Islet of Langerhans (tissue), 1 donor: ENCODE measurements around the gene EN1.

Experiments used
- FAIRE-seq: peaks from one replicate; lab custom pipeline; 2011; peaks lifted over from hg19 to GRCh38; lab: Jason Lieb, UNC

Gene EN1

DNA sequence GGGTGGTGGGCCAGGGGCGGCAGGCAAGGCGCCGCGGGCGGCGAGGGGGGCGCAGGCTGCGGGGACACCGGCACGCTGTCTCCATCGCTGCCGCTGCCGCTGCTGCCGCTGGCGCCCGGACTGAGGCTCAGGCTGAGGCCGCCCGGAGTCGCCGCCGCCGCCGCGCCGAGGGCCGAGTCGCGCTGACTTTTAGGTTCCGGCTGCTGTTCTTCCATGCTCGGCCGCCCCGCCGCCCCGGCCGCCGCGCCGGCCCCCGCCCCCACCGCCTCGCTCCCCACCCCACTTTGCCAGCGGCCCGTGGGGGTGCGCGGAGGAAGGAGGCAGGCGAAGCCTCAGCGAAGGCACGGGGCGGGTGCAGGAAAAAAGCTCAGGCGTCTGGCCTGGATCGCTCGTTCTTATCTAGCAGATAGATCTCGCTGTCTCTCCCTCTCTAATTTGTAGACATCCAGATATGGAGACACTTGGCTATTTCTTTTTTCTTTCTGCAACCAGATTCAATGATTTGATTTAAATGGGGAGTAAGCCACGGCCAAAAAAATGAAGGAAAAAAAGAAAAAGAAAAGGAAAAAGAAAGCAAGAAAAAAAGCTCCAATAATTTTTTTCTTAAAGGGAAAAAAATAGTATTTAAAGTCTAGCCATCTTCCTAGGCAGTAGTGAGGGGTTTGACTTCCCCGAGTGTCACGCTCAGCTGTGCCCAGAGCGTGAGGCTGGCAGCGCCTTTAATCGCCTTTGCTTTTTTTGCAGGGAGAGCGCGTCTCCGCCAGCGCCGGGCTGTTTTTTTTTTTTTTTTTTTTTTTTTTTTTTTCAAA lies at the start of gene EN1:
TSS of gene EN1 (minus strand) at position 696 of the 809 bp plus-strand sequence. CDS start at position 215, 481 bp downstream.
- no peak for FAIRE-seq

DNA sequence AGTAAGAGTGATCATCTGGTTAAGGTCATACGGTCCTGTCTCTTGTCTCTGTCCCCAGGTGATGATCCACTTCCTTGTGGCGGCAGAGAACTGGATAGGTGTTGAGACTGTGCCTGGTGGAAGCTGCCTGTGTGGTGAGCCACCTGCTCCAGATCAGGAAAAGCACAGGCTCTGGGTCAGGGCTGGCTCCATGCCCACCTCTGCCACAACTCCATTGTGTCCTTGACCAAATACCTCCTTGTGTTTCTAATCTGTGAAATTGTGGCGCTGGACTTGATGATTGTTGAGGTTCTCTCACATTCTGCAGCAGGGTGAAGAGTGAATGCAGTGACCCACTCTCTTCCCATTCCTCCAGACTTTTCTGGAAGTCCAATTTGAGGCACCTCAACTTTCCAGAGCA lies 45.7 kb upstream of the EN1 start:
- FAIRE-seq = no peak

DNA sequence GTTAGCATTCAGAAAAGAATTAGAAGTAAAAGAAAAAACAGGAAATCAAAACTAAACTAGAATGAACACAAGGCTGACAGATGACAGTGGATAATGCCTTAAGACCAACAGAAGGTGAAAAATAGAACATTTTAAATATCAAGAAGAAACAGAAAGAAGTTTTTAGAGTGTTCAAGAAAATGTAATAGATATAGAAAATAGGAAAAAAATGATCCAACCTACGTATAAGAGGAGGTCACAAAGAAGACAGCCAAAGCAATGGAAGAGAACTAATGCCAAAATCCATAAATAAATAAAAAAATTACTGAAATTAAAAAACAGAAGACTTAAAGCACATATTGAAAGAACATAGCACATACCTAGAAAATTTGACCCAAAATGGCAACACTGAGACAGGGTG lies 42.5 kb upstream of the EN1 start:
- FAIRE-seq = no peak

DNA sequence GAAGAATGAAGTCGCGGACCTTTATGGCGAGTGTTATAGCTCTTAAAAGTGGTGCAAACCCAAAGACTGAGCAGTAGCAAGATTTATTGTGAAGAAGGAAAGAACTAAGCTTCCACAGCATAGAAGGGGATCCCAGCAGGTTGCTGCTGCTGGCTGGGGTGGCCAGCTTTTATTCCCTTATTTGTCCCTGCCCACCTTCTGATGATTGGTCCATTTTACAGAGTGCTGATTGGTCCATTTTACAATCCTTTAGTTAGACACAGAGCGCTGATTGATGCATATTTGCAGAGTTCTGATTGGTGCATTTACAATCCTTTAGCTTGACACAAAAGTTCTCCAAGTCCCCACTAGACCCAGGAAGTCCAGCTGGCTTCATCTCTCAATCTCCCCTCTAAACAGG lies 36.3 kb upstream of the EN1 start:
- no peak for FAIRE-seq

DNA sequence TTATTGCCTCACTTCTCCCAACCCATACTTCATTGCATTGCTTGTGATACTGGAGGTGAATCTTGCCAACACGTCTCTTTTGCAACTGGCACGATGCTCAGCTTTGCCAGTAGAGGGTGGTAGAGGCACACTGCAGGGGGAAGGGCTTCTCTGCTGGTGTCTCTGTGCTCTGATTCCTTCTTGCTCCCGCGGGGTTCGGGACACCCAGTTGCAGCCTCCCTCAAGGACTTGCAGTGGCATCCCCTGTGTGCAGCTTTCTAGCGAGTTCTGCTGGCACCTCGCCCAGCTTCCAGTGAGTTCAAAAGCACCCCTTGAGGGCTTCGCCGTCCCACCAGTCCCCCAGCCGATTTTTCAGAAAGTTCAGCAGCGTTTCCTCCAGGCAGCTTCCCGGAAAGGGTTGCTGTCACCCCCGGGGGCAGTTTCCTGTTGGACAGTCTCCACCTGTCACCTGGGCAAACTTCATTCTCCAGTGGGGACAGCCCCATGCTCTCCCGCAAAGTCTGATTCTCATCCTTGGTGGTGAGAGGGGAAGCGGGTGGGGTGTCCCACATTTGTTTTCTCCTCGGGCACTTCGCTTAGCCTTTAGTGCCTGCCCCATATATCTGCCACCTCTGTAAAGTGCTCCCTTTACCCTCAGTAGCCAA lies 35.4 kb upstream of the EN1 start:
- FAIRE-seq = no peak

DNA sequence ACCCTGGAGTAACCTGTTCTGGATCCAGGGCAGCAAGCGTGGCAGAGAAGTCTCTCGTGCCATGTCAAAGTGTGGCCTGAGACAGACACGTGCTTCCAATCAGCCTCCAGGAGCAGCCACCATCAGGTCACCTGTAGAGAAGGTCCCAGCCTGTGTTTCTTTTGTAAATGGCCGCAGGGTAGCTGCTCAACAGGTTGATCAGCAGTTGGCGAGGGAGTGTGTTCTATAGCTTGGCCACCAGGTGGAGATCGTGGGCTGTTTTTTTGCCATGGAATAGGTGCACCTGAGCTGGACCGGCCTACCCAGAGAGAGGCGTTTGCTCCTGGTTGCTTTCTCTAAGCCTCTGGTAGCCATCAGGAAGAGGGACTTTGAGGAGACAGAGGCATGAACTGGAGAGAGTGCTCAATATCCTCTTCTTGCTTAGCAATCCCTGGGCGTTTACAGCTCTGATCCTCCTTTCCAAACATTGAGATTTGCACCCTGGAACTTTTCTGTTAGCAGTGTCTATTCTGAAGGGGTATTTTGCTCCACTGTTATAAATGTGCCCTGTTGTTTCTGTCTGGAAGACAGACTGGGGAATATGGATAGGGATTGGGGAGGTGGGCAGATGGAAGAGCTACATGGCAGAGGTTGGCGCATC lies 34.2 kb upstream of the EN1 start:
- FAIRE-seq = peak; percentile 17

DNA sequence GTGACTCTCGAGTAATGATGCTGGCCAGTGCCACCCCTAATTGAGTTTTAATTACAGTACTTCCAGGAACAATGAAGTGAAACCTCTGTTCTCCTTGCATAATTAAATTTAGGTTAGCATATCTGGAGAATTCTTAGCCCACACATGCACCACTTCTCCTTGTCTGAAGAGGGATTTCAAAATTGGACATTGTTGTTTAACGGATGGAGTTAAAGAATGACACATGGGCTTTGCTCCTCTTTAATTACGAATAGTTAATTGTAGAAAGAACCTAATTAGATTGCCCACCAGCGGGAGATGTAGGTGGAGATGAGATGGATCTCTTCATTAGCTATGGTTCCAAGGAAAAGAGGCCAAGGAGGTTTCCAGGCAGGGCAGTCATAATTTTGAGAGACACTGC lies 33.1 kb upstream of the EN1 start:
- FAIRE-seq = no peak

DNA sequence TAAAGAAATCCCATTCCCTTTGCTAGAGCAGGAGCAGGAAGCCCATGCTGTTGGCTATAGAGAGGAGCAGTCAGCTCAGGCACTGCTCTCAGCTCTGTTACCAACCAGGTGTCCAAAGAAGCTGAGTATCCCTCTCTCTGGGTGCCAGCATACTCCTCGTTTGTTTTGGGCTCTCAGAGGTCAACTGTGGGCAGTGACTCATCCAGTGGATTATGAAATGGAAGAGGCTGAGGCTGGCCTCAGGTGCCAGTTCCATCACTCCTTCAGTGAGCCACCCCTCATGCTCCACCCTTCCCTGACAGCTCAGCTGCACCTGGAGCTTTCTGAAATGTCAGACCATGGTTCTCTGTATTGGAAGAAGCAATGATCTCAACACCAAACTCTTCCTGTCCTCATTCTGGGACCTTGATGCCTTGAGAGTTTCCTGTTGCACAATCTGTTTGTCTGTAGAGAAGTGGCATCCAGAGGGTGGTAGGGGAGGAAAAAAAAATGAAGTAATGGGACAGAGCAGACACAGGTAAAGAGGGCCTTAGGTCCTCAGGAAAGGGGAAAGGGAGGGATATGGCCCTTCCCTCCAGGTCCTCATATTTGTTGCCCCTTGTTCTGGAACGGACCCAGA lies 31.2 kb upstream of the EN1 start:
- FAIRE-seq = no peak

DNA sequence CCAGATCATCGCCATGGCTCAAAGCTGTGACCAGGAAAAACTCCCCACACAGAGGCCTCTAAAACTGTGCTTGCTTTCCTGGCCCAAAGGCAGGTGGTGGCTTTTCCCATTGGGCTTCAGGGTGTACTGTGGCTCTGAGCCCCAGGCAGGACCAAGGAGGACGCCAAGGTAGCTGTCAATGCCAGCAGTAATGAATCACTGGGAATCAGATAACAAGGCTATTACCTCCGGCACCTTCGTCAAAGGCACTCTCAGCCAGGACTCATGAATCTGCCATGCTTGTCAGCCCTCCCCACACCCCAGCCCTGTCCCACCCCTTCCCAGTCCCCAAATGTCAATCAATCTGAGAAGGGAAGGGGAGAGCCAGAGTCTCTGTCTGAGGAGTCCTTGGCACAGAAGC lies 27.9 kb upstream of the EN1 start:
- no peak for FAIRE-seq

DNA sequence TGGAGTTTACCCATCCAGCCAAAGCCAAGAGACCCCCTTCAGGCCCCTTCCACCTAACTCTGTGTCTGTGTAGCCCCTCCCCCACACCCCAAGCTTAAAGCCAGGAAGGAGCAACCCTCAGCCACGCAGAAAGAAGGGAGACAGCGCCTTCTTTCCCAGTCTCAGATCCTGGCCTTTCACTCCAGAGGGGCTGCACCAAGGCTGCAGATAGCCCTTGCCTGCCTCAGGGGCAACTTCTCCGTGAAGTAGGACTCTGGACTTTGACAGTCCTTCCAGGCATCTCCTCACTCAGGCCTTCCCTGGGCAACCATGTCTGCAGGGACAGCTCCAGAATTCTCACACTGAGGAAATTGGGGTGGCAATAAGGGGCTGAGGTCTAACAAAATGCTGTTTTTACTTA lies 26.9 kb upstream of the EN1 start:
- FAIRE-seq = no peak

DNA sequence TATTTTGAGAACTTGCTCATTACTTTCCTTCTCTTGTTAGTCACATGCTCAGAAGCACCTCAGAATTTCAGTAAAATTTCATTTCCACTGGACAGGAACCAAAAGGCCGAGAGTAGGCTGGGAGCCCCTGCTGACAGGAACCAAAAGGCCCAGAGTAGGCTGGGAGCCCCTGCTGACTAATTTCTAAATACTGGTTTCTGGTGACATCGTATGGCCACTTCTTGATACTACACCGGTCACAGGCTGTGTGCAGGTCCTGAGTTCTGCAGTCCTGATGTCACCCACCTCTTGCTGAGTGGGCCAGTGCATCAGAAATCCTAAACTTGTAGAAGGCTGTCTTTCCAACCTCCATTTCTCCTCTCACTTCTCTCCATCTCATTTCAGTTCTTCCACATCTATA lies 17.7 kb upstream of the EN1 start:
- FAIRE-seq = no peak

DNA sequence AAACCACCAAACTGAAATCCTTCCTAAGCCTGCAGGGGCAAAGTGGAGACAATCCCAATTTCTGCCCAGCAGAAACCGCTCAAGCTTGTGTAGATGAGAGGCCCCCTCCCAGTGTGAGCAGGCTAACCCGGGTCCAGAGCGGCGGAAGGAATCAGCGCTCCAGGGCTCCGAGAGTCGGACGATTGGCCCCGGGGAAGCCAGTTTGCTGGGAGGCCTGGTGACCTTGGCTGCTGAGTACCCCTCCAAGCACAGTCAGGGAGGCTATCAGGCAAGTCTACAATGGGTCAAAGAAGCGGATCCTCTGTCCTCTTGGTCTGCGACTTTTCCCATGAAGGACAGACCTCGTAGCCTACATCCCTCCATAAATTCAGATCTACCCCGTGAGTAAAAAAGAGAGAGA lies 16.8 kb upstream of the EN1 start:
- no peak for FAIRE-seq

DNA sequence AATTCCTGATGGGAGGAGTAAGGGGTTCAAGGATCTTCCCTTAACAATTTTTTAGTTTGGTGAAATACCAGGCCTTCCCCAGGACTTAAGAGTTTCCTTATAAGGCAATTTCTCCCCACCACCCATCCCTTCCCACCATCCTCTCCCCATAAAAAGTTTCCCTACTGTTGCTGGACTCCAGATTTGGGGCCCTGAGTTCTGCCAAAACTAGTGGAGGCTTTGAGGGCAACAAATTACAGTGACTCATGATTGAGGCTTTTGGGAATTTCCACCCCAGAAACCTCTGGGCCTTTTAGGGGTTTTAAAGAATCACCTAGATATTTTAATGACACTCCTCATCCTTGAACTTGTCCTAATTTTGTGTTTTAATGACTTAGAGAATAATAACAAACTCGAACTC lies 14.3 kb upstream of the EN1 start:
- FAIRE-seq = no peak

DNA sequence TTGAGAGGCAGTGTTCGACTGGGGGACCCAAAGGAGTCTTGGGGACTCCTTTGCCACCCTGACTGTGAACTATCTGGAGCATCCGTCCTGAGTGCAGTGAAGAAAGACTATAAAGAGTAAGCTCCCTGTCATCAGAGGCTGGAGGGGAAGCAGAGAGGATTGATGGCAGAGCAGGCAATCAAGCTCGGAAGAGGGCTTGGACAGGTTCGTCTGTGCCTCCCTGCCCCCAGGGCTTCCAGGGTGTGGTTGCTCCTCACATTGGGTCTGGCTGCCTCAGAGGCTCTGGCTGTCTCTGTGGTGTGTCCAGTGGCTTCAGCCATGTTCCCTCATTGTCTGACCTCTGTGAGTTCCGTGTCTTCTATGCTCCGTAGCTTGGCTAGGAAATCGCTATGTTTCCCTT lies 13.8 kb upstream of the EN1 start:
- no peak for FAIRE-seq

DNA sequence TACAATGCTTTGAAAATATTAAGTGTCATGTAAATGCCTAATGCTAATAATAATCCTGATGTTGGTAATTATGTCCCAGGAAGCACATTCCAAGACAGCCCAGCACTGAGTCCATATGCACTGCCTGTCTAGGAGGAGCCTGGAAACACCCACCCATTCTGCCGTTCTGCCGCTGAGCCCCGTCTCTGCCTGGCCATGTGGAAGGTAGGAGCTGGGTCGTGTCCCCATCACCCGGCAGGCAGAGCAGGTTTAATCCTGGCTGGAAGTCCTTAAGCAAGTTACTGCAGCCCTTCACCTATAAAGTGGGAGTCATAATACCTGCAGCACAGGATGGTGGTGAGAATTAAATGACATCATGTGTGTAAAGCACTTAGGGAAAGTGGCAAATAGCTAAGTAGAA lies 13.1 kb upstream of the EN1 start:
- FAIRE-seq = no peak

DNA sequence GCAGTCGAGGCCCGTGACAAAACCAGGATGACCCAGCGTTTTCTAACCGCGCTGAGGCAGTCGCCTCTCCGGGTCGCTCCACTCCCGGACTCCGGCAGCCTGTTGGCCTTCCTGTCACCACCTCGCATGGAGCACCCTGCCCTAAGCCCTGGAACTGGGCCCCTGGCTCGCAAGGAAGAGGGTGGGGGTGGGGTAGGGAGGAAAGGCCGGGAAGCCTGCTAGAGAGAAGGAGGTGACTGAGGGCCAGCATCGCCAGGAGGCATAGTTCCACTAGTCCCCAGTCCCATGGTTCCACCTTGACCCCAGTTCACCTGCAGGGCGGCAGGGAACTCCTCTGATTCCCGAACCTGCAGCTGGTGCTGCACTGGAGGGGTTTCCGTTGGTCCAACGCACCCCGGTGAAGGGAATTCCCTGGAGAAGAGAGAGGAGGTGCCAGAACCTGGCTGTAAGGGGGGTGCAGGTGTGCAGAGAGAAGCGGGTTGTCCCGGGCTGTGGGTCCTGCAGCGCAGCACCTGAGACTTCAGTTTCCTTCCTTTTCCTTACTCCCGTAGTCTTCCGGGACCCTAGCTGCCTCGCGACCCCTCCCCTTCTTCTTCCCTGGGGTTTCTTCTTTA lies 11.8 kb upstream of the EN1 start:
- FAIRE-seq = no peak

DNA sequence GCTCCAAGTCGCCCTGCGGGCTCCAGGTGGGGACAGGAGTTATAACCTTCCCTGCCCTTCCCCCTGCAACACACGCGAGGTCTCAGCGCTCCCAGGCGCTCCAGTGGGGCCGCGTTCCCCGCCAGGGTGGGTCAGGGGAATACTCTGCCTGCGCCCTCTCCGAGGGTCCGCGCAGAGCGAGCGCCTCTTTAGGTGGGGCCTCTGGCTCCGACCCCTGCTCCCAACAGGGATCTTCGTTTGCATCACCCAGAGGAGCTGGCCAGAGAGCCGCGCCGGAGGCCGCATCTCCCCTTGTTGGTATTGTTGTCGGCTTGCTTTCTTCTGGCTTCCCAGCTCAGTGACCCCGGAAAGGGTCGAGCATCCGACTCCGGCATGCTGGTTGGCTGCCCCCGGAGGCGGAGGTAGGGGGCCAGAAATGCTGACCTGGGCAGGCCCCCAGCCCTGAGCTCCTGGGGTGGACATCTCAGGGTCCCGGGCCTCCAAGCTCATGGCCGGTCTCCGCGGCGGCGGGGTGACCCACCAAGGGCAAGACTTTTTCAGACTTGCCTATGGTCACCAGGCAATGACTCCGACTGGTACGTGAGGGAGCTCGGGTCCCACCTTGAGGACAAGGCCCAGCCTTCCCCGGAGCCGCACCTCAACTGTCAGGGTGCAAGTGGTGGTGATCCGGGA lies 11.2 kb upstream of the EN1 start:
- no peak for FAIRE-seq

DNA sequence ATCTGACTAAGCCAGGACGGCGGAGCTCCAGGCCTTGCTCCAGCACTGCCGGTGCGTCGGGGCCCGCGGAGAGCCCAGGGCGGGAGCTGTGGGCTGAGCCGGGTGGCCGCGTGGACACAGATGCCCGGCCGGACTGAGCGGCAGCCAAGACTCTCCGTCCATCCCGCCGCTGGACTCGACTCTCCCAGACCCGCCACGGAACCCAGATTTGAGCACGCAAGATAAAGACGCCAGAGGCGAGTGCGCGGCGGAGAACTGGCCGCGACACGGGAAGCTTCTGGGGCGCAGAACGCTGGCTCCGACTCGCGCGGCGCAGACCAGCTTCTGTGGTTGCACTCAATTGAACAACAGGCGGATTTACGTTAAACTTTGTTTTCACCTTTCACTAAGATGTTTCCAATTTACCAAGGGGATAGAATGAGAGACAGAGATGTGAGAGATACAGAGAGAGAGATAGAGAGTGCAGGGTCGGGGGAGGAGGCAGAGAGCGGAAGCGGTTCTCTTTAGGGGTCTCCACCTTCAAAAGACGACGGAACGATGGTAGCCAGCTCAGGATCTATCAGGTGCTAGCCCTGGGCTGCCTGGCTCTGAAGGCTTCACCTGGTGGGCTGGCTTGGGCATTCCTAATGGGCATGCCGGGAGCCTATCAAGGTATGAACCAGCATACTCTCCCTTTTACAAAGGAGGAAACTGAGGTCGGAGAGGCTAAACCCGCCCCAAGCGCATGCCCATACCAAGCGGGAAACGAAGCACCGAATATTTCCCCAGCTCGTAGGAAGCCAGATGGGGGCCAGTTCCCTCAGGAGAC lies 10.4 kb upstream of the EN1 start:
- FAIRE-seq = no peak

DNA sequence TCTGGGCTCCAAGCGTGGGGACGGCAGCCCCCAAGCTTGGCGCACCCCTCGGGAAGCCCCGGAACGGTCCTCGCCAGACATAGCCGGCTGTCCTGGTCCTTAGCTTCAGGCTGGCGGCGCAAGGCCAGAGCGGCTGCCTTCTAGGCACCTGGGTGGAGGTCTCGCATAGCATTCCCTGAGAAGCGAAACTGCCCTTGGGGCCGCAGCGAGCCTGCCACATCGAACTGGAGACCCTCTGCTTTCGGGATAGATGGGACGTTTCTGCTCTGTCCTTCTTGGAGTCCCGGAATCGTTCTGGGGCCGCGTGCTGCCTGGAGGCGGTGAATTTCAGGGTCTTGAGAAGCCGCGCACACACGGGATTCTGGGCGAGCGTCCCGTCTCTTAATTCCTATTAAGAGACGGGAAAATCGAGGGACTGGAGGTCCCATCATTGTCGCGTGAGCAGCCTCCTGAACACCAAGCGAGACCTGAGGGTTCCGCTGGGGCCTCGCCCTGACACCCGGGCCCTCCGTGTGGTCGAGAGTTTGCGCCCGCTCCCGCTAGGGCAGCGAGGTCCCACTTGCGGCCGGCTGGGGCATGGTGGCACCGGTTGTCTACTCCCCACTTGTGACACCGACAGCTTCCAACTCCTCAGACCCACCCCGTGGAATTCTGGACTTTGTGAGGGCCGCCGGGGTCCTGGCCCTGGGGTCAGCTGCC lies 9.7 kb upstream of the EN1 start:
- no peak for FAIRE-seq

DNA sequence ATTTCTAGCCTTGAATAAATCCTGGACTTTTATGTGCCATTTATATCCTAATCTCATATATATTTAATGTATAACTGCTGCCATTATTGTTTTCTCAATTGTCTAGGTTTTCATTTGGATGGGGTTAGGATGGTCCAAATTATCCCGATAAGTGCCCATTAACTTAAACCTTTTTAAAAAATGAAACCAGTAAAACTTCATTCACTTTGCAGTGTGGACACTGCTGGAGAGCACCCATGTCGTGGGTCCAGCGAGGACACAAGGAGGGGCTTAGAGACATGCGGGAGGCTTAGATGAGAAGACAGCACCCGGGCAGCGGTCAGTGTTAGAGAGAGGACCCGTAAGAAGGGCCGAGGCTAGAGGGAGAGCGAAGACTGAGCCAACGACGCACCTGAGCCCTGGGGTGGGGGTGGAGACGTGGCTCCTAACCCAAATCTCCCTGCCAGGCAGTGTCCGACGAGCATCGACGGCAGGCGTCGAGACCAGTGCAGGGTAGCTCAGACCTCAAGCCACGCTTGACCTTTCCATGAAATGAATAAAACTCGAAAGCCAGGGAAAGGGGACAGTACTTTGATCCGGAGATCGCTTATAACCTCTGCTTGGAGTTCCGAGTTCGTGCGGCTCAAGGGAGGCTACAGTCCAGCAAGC lies 9.0 kb upstream of the EN1 start:
- no peak for FAIRE-seq
